Loucy (cell line): ENCODE data around the gene DNM2.

Source experiments
- H2AFZ ChIP-seq: fragments of 200-600 bp; sonication (generic); 2 replicates; pipeline ENCODE4 v1.6.0; 2016; ENCODE audit warnings: antibody characterized with exemption, mild to moderate bottlenecking, low read length, moderate library complexity
- H3F3A ChIP-seq: fragments of 200-600 bp; 2 replicates; pipeline ENCODE4 v1.6.0; 2016; ENCODE audit warnings: antibody characterized with exemption, low read depth, mild to moderate bottlenecking
- H3K27me3 ChIP-seq: fragments of 200-600 bp; sonication (generic); 2 replicates; pipeline ENCODE4 v1.6.1; 2014; ENCODE audit warnings: low read length, mild to moderate bottlenecking; ENCODE audit not compliant: insufficient read depth, poor library complexity, severe bottlenecking
- H3K36me3 ChIP-seq: fragments of 200-600 bp; sonication (generic); 2 replicates; pipeline ENCODE4 v1.6.1; 2016; ENCODE audit warnings: low read length; ENCODE audit not compliant: insufficient read depth
- H3K4me1 ChIP-seq: fragments of 200-600 bp; sonication (generic); 2 replicates; pipeline ENCODE4 v1.5.1; 2014; ENCODE audit warnings: low read length, mild to moderate bottlenecking; ENCODE audit not compliant: insufficient read depth, poor library complexity, severe bottlenecking
- H3K4me2 ChIP-seq: fragments of 200-600 bp; sonication (generic); 2 replicates; pipeline ENCODE4 v1.6.0; 2014; ENCODE audit warnings: antibody characterized with exemption, low read length, low read depth, mild to moderate bottlenecking; ENCODE audit not compliant: poor library complexity, severe bottlenecking
- H3K4me3 ChIP-seq: fragments of 200-600 bp; sonication (generic); 2 replicates; pipeline ENCODE4 v1.5.1; 2014; ENCODE audit warnings: low read length, mild to moderate bottlenecking, mixed read lengths; ENCODE audit not compliant: poor library complexity, severe bottlenecking
- H3K79me2 ChIP-seq: fragments of 200-600 bp; sonication (generic); 2 replicates; pipeline ENCODE4 v1.6.1; 2014; ENCODE audit warnings: low read length; ENCODE audit not compliant: insufficient read depth
- H3K9ac ChIP-seq: fragments of 200-600 bp; sonication (generic); 2 replicates; pipeline ENCODE4 v1.6.0; 2014; ENCODE audit warnings: mild to moderate bottlenecking, low read depth, low read length, moderate library complexity; ENCODE audit not compliant: poor library complexity, severe bottlenecking
- H3K9me2 ChIP-seq: fragments of 200-600 bp; sonication (generic); replicated peaks from 2 replicates; pipeline ENCODE4 v1.6.1; 2016; ENCODE audit warnings: low read depth, low read length, mixed read lengths
- H3K9me3 ChIP-seq: fragments of 200-600 bp; sonication (generic); 2 replicates; pipeline ENCODE4 v1.6.1; 2014; ENCODE audit warnings: mild to moderate bottlenecking, antibody characterized with exemption, low read length, low read depth; ENCODE audit not compliant: insufficient read depth
- H4K20me1 ChIP-seq: fragments of 200-600 bp; sonication (generic); 2 replicates; pipeline ENCODE4 v1.6.0; 2014; ENCODE audit warnings: antibody characterized with exemption, low read length, mild to moderate bottlenecking; ENCODE audit not compliant: insufficient read depth, poor library complexity, severe bottlenecking
- CTCF ChIP-seq: fragments of 200-600 bp; sonication (generic); conservative IDR thresholded peaks from 2 replicates; pipeline ENCODE4 v1.5.1; 2014; ENCODE audit warnings: mild to moderate bottlenecking, antibody characterized with exemption, low read length
- EZH2phosphoT487 ChIP-seq: fragments of 200-600 bp; IDR thresholded peaks from 2 replicates; pipeline ENCODE4 v1.6.1; 2018; ENCODE audit warnings: antibody characterized with exemption, mild to moderate bottlenecking, moderate library complexity, borderline replicate concordance

Gene DNM2

GRCh38 chr19:10690341-10690781 lies 27.5 kb upstream of the DNM2 start:
- Histone ChIP-seq H3K9ac (no peak overlapping the region), H3K4me1 (no peaks in the 10 kb centered on the region), H2AFZ (no peak overlapping the region), H3F3A (0 out of 2 replicates have a peak, but pooled peaks cover 3% of the 10 kb centered on the region), H3K4me2 (no peak overlapping the region), H3K36me3 (peaks cover 74% of the 10 kb centered on the region; the same call in 1 of the 2 replicates), H3K79me2 (no peaks in the 10 kb centered on the region), H3K27me3 (no peaks in the 10 kb centered on the region), H3K9me3 (no peaks in the 10 kb centered on the region), H3K4me3 (no peak overlapping the region), H4K20me1 (peaks cover 27% of the 10 kb centered on the region), H3K9me2 (no peaks in the 10 kb centered on the region)
- TF ChIP-seq CTCF (no peak), EZH2phosphoT487 (no peak)

DNA sequence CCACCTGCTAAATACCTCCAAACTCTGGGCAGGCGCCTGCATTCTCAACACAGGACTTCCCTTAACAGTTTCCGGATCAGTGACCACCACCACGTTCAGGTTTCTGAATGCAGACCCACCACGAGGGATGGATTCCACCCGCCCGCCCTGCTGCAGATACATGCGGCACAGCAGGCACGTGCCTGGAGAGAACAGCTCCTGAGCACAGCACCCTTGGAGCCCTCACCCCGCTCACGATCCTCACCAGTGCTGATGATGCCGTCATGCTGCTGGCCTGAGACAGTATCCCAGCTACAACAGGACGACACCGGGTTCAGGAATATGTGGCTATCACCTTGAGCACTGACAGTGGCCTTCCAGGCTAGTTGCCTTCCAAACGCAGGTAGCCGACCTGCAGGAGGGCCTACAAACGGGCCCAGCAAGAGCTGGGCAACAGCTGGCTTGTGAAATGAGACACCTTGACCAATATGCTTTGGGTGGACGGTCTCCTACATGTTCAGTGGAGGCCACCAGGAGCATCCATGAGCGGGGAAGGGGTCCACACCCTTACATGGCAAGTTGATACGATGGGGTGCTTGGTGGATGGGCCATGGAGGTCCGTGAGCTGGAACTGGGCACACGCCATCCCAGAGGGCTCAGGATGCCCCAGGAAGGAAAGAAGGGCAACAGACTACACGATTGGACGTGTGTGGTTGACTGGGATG lies 26.5 kb upstream of the DNM2 start:
- Histone ChIP-seq H3K36me3 (peaks cover 65% of the 10 kb centered on the region; the same call in 1 of the 2 replicates), H3F3A (0 out of 2 replicates have a peak, but pooled peaks cover 3% of the 10 kb centered on the region), H3K9me3 (no peaks in the 10 kb centered on the region), H3K27me3 (no peaks in the 10 kb centered on the region), H3K9ac (no peak overlapping the region), H3K4me3 (no peak overlapping the region), H3K79me2 (no peaks in the 10 kb centered on the region), H3K9me2 (no peaks in the 10 kb centered on the region), H3K4me2 (no peak overlapping the region), H3K4me1 (no peaks in the 10 kb centered on the region), H2AFZ (no peak overlapping the region), H4K20me1 (peaks cover 24% of the 10 kb centered on the region)
- no peak for TF ChIP-seq EZH2phosphoT487
- TF ChIP-seq CTCF = no peak

GRCh38 chr19:10691883-10692282 lies 26.0 kb upstream of the DNM2 start:
- peaks cover 19% of the 10 kb centered on the region for H4K20me1 ChIP-seq
- 0 out of 2 replicates have a peak, but pooled peaks cover 3% of the 10 kb centered on the region for H3F3A ChIP-seq
- H3K4me2 ChIP-seq = no peak overlapping the region
- peaks cover 59% of the 10 kb centered on the region; the same call in 1 of the 2 replicates for H3K36me3 ChIP-seq
- no peaks in the 10 kb centered on the region for H3K27me3 ChIP-seq
- no peaks in the 10 kb centered on the region for H3K4me1 ChIP-seq
- no peak for TF ChIP-seq CTCF
- no peak for TF ChIP-seq EZH2phosphoT487
- no peak overlapping the region for H3K4me3 ChIP-seq
- no peaks in the 10 kb centered on the region for H3K9me3 ChIP-seq
- H3K9me2 ChIP-seq = no peaks in the 10 kb centered on the region
- no peak overlapping the region for H2AFZ ChIP-seq
- no peak overlapping the region for H3K9ac ChIP-seq
- no peaks in the 10 kb centered on the region for H3K79me2 ChIP-seq
